Large intestine (tissue), 3 donors: Measurements from ENCODE around the gene MRPL17. TPM values are rescaled to one million over a fixed set of nuclear protein-coding genes. Genes with fewer than 3 reads are reported as not detected.
A peak's percentile ranks its signal among the peaks of the same experiment; 100 is the strongest.

Experiments used
- DNase-seq, 2 donors: peaks; one replicate each; pipeline versions ENCODE4 v3.0.0 to v3.0.0-alpha.2; 2013
- H3K27ac ChIP-seq: one replicate; pipeline ENCODE4 v1.5.1; 2013; ENCODE audit warnings: low read length
- H3K27me3 ChIP-seq: 2 replicates; pipeline ENCODE4 v1.6.1; 2013; ENCODE audit warnings: low read length; ENCODE audit not compliant: control insufficient read depth, insufficient read depth
- H3K36me3 ChIP-seq: 2 replicates; pipeline ENCODE4 v1.6.1; 2013; ENCODE audit warnings: low read length; ENCODE audit not compliant: control insufficient read depth, insufficient read depth
- H3K4me1 ChIP-seq: one replicate; pipeline ENCODE4 v1.6.1; 2013; ENCODE audit warnings: low read length; ENCODE audit not compliant: control insufficient read depth, insufficient read depth
- H3K4me3 ChIP-seq: one replicate; pipeline ENCODE4 v1.5.1; 2013; ENCODE audit warnings: low read length
- H3K9me3 ChIP-seq: one replicate; pipeline ENCODE4 v1.6.1; 2013; ENCODE audit warnings: mild to moderate bottlenecking, low read depth, low read length, moderate library complexity; ENCODE audit not compliant: control insufficient read depth
- WGBS: methylation state at CpG from one replicate; pipeline ENCODE4 v1.1.5; 2013; ENCODE audit warnings: low lambda C conversion rate; ENCODE audit not compliant: insufficient coverage; 5-methylcytosine and 5-hydroxymethylcytosine counted together
- polyA plus RNA-seq: library from polyadenylated mRNA; unstranded; fragments of 120-200 nt; gene quantifications from one replicate; pipeline ENCODE4 v1.2.1, GENCODE V29; 2013

Gene MRPL17
- polyA plus RNA-seq, 1 donor, result 58.3 TPM

GRCh38 chr11:6633422-6634408 lies 49.4 kb downstream of the MRPL17 start:
- Histone ChIP-seq H3K27me3 (no peaks in the 10 kb centered on the region), H3K4me1 (peaks cover 28% of the 10 kb centered on the region), H3K27ac (no peak overlapping the region), H3K36me3 (peaks cover 33% of the 10 kb centered on the region), H3K9me3 (peaks cover 12% of the 10 kb centered on the region), H3K4me3 (no peak overlapping the region)
- no peak for DNase-seq
- WGBS, result no CpG with 5 or more reads among the region's 16 CpGs

GRCh38 chr11:6632116-6633073 lies 50.7 kb downstream of the MRPL17 start:
- no CpG with 5 or more reads among the region's 29 CpGs for WGBS
- DNase-seq, result no peak
- no peak overlapping the region for H3K27ac ChIP-seq
- H3K36me3 ChIP-seq, result peaks cover 37% of the 10 kb centered on the region
- peaks cover 12% of the 10 kb centered on the region for H3K9me3 ChIP-seq
- H3K4me3 ChIP-seq, result no peak overlapping the region
- H3K27me3 ChIP-seq, result no peaks in the 10 kb centered on the region
- H3K4me1 ChIP-seq, result peaks cover 28% of the 10 kb centered on the region

- DNase-seq, result peak in 1 of 2 donors; percentile 65
- no peak overlapping the region for H3K27ac ChIP-seq
Observed at GRCh38 chr11:6631361-6631890, 51.7 kb downstream of the MRPL17 start.

GRCh38 chr11:6630632-6631291 lies 52.4 kb downstream of the MRPL17 start:
- DNase-seq, result no peak
- no peak overlapping the region for H3K27ac ChIP-seq
- no CpG with 5 or more reads among the region's 28 CpGs for WGBS
- peaks cover 52% of the 10 kb centered on the region for H3K36me3 ChIP-seq
- peaks cover 12% of the 10 kb centered on the region for H3K9me3 ChIP-seq
- no peaks in the 10 kb centered on the region for H3K27me3 ChIP-seq
- H3K4me3 ChIP-seq, result peak overlapping the region; percentile 27
- H3K4me1 ChIP-seq, result peaks cover 27% of the 10 kb centered on the region

More at GRCh38 chr11:6631361-6631890, 51.7 kb downstream of the MRPL17 start:
- Histone ChIP-seq H3K4me1 (peaks cover 28% of the 10 kb centered on the region), H3K9me3 (peaks cover 12% of the 10 kb centered on the region), H3K27me3 (no peaks in the 10 kb centered on the region), H3K4me3 (no peak overlapping the region), H3K36me3 (peaks cover 46% of the 10 kb centered on the region)
- WGBS, result no CpG with 5 or more reads among the region's 11 CpGs

Other genes starting within 250 kb of the MRPL17 start
- gene HPX, start 242.4 kb downstream of the MRPL17 start, polyA plus RNA-seq, result 3.0 TPM
- gene TRIM3, start 209.4 kb downstream of the MRPL17 start, polyA plus RNA-seq, result 37.8 TPM
- gene ARFIP2, start 202.0 kb downstream of the MRPL17 start, polyA plus RNA-seq, result 68.0 TPM
- 40.7 TPM for gene TIMM10B, start 201.8 kb downstream of the MRPL17 start, polyA plus RNA-seq
- gene DNHD1, start 186.1 kb downstream of the MRPL17 start, polyA plus RNA-seq, result 12.2 TPM
- gene RRP8, start 79.7 kb downstream of the MRPL17 start, polyA plus RNA-seq, result 28.5 TPM
- 133 TPM for gene ILK, start 79.6 kb downstream of the MRPL17 start, polyA plus RNA-seq
- gene TAF10, start 71.1 kb downstream of the MRPL17 start, polyA plus RNA-seq, result 91.0 TPM
- 310 TPM for gene TPP1, start 63.9 kb downstream of the MRPL17 start, polyA plus RNA-seq
- 17.1 TPM for gene DCHS1, start 27.5 kb downstream of the MRPL17 start, polyA plus RNA-seq
- 0.06 TPM for gene OR2AG2, start 88.6 kb upstream of the MRPL17 start, polyA plus RNA-seq
- 0.07 TPM for gene OR2AG1, start 99.7 kb upstream of the MRPL17 start, polyA plus RNA-seq
- 0.03 TPM for gene OR6A2, start 116.3 kb upstream of the MRPL17 start, polyA plus RNA-seq
- not detected for gene OR10A5, start 162.3 kb upstream of the MRPL17 start, polyA plus RNA-seq
- 0.04 TPM for gene OR10A2, start 179.7 kb upstream of the MRPL17 start, polyA plus RNA-seq
- gene OR10A4, start 193.3 kb upstream of the MRPL17 start, polyA plus RNA-seq, result not detected
- not detected for gene OR2D2, start 209.2 kb upstream of the MRPL17 start, polyA plus RNA-seq
- gene OR2D3, start 237.7 kb upstream of the MRPL17 start, polyA plus RNA-seq, result not detected
- gene ZNF215, start 243.1 kb upstream of the MRPL17 start, polyA plus RNA-seq, result 5.5 TPM